Measurements from ENCODE around the gene TEKT5. TPM values are rescaled to one million over a fixed set of nuclear protein-coding genes. Genes with fewer than 3 reads are reported as not detected.
A peak's percentile ranks its signal among the peaks of the same experiment; 100 is the strongest.

Gene TEKT5
- polyA plus RNA-seq, 3 donors = 0.16 TPM; not detected in 2

DNA sequence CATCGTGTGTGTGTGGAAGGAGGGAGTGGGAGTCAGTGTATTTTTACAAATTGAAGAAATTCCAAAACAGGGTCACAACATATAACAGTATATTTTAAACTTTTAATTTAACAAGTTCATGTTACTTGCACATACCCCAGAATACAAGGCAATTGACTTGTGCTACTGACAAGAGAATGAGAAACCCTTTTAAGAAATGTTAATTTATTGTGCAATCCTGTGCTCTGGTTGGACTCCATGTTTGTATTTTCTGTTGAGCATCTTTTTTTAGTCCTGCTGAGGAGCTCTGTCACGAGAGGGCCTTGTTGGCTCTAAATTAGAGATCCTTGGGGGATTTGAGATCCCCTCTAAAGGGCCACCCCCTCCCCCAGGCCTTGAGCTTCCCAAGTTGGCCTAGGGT lies 113.2 kb downstream of the TEKT5 start:
- Histone ChIP-seq H3K4me2 (replicated peaks; ENCODE audit: extremely low read depth, low read length, poor library complexity, severe bottlenecking) (no peak overlapping the region), H3K27ac (ENCODE audit: low read depth in 1 of 2, low read length in 2 of 2) (no peak overlapping the region), H3K4me3 (replicated peaks in 1 of 3; ENCODE audit: low read depth in 2 of 3, low read length in 3 of 3) (no peak overlapping the region), H2AFZ (ENCODE audit: insufficient read depth, low read depth, low read length, poor library complexity, severe bottlenecking) (no peak overlapping the region), H3K27me3 (ENCODE audit: control insufficient read depth in 2 of 2, insufficient read depth in 2 of 2, low read length in 2 of 2) (peaks cover 44 to 57% of the 10 kb centered on the region in 2 donors), H3K79me2 (ENCODE audit: insufficient read depth, low read length) (no peaks in the 10 kb centered on the region), H3K9ac (ENCODE audit: insufficient read depth, low read length, poor library complexity, severe bottlenecking) (no peak overlapping the region), H4K20me1 (ENCODE audit: insufficient read depth, low read length) (no peaks in the 10 kb centered on the region), H3K36me3 (replicated peaks in 1 of 2; ENCODE audit: control insufficient read depth in 1 of 2, insufficient read depth in 2 of 2, low read length in 2 of 2) (no peaks in the 10 kb centered on the region), H3K9me3 (replicated peaks in 1 of 2; ENCODE audit: control insufficient read depth in 1 of 2, insufficient read depth in 1 of 2, low read length in 2 of 2) (no peaks in the 10 kb centered on the region), H3K4me1 (ENCODE audit: control insufficient read depth in 1 of 2, insufficient read depth in 2 of 2, low read length in 2 of 2) (peaks cover 8 to 10% of the 10 kb centered on the region in 2 donors)
- Mint-ChIP-seq H3K4me3 (peak overlapping the region in 1 of 2 donors; percentile 81), H3K4me1 (peaks cover 2% of the 10 kb centered on the region), H3K27ac (no peak overlapping the region), H3K9me3 (peaks cover 0 to 15% (median 4%) of the 10 kb centered on the region in 7 donors), H3K27me3 (ENCODE audit: low read depth in 3 of 3) (peaks cover 56 to 78% (median 59%) of the 10 kb centered on the region in 3 donors), H3K36me3 (peaks cover 0 to 5% of the 10 kb centered on the region in 2 donors)
- DNase-seq = no peak
- WGBS (ENCODE audit: insufficient coverage) = no CpG with 5 or more reads among the region's 2 CpGs
- intact Hi-C loops (cut with micrococcal nuclease) = no loop called here
- no peak for TF ChIP-seq CTCF (IDR thresholded peaks at IDR 0.05)

DNA sequence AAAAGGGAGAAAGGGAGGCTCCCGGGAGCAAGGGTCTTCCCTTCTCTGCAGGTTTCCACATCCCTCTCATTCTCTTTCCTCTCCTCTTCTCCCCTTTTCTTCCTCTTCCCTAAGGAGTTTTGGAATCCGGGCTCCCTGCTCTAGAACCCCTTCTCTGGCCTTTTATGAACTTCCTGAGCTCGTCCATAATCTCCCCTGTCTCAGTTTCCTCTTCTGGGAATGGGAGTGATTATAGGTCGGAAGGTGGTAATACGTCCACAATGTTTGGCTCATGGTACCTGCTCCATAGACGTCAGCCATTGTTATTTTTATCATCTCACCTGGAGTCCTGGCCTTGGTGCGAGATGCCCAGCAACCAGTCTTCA lies 113.9 kb downstream of the TEKT5 start:
- peaks cover 44 to 57% of the 10 kb centered on the region in 2 donors for H3K27me3 ChIP-seq (ENCODE audit: control insufficient read depth in 2 of 2, insufficient read depth in 2 of 2, low read length in 2 of 2)
- peaks cover 0 to 15% (median 4%) of the 10 kb centered on the region in 7 donors for H3K9me3 Mint-ChIP-seq

More for the DNA sequence above, 113.9 kb downstream of the TEKT5 start:
- Mint-ChIP-seq H3K27me3 (ENCODE audit: low read depth in 3 of 3) (peaks cover 57 to 78% (median 58%) of the 10 kb centered on the region in 3 donors), H3K36me3 (peaks cover 0 to 5% of the 10 kb centered on the region in 2 donors), H3K4me1 (peaks cover 2% of the 10 kb centered on the region), H3K27ac (no peak overlapping the region), H3K4me3 (peak overlapping the region in 1 of 2 donors; percentile 81)
- intact Hi-C loops (cut with micrococcal nuclease) = no loop called here
- no peak overlapping the region for H3K27ac ChIP-seq (ENCODE audit: low read depth in 1 of 2, low read length in 2 of 2)
- peak overlapping the region in 1 of 3 experiments; percentile 58 for H3K4me3 ChIP-seq (replicated peaks in 1 of 3; ENCODE audit: low read depth in 2 of 3, low read length in 3 of 3)
- DNase-seq = no peak
- H2AFZ ChIP-seq (ENCODE audit: insufficient read depth, low read depth, low read length, poor library complexity, severe bottlenecking) = peak overlapping the region; percentile 50
- H3K79me2 ChIP-seq (ENCODE audit: insufficient read depth, low read length) = no peaks in the 10 kb centered on the region
- TF ChIP-seq CTCF (IDR thresholded peaks at IDR 0.05) = no peak
- peaks cover 8 to 10% of the 10 kb centered on the region in 2 donors for H3K4me1 ChIP-seq (ENCODE audit: control insufficient read depth in 1 of 2, insufficient read depth in 2 of 2, low read length in 2 of 2)
- no peak overlapping the region for H3K9ac ChIP-seq (ENCODE audit: insufficient read depth, low read length, poor library complexity, severe bottlenecking)
- H3K4me2 ChIP-seq (replicated peaks; ENCODE audit: extremely low read depth, low read length, poor library complexity, severe bottlenecking) = peak overlapping the region; percentile 63
- 86% methylated on average over 2 of the region's 7 CpGs for WGBS (ENCODE audit: insufficient coverage)
- no peaks in the 10 kb centered on the region for H4K20me1 ChIP-seq (ENCODE audit: insufficient read depth, low read length)
- H3K36me3 ChIP-seq (replicated peaks in 1 of 2; ENCODE audit: control insufficient read depth in 1 of 2, insufficient read depth in 2 of 2, low read length in 2 of 2) = no peaks in the 10 kb centered on the region
- no peaks in the 10 kb centered on the region for H3K9me3 ChIP-seq (replicated peaks in 1 of 2; ENCODE audit: control insufficient read depth in 1 of 2, insufficient read depth in 1 of 2, low read length in 2 of 2)
